SH-SY5Y (cell line): ENCODE data around the gene ELOVL7.

ENCODE experiments used
- GATA2 ChIP-seq: IDR thresholded peaks from 2 replicates; pipeline ENCODE4 v1.6.1; 2011; ENCODE audit warnings: mild to moderate bottlenecking, low read depth, low read length
- GATA3 ChIP-seq: IDR thresholded peaks from 2 replicates; pipeline ENCODE4 v1.6.1; 2011; ENCODE audit warnings: low read depth, mild to moderate bottlenecking, low read length, moderate library complexity

DNA sequence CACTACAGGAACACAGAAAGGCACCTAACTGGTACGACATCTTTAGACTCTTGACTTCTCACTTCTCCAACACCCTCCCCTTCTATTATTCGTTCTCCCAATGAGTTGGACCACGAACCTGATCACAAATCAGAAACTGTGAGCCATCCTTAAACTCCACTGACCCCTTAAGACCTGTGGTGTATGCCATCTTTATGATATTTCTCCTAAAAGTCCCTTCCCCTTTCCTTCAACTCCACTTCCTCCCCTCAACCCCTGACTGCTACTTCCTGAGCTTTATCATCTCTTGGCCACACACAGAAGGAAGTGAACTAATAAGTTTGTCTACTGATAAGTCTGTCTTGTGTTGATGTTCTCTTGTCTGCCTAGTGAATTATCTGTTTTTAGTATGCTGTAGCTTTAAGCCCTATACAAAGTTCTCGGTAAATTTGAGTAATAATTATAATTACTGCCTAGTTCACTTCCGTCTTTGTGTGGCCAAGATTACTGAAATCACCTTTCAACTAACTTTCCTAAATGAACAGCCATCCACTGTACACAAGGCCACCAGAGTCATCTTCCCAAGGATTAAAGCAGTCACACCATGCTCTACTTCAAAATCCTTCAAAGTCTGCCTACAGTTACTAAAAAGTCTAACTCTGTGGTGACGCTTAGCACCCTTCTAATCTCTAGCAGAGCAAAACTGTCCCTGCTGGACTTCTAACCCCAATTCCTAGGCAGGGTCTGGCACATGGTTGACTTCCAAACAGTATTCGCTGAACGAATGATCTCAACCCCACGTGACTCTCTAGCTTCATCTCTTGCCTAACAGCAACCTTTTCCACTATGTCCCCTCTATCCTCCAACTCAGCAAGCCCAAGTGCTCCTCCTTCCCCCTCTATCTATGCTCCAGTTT lies 23.2 kb downstream of the ELOVL7 start:
- no peak for TF ChIP-seq GATA2
- TF ChIP-seq GATA3 = no peak
